Measurements from ENCODE around the gene KREMEN2. TPM values are rescaled to one million over a fixed set of nuclear protein-coding genes. Genes with fewer than 3 reads are reported as not detected.
A peak's percentile ranks its signal among the peaks of the same experiment; 100 is the strongest.

KREMEN2 gene
- total and polyA plus RNA-seq, 2 experiments from 2014 or later = 3.6 to 4.9 TPM

DNA sequence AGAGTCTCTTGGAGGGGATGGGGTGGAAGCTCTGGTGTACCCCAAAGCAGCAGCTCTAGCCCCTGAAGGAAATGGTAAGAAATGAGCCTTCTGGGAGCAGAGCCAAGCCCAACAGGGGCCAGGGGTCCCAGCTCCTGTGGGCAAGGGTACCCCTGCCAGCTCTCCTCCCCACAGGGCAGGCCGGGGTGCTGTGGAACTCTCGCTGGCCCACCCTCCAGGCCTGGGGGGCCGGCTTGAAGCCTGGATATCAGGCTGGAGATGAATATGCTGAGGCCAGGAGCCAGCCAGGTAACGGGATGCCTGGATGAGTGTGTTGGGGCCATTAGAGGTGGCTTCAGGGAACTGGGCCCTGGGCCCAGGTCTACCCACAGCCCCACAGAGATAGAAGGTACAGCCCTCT is 36.5 kb downstream of the KREMEN2 start:
- Histone ChIP-seq H2AFZ (no peak overlapping the region), H3K4me3 (no peak overlapping the region), H3K27me3 (no peaks in the 10 kb centered on the region), H3K4me2 (no peak overlapping the region), H3K36me3 (replicated peaks; ENCODE audit: insufficient read depth, low read depth) (no peaks in the 10 kb centered on the region), H3K79me2 (no peaks in the 10 kb centered on the region), H3K4me1 (ENCODE audit: insufficient read depth) (no peaks in the 10 kb centered on the region), H3K9me2 (replicated peaks; ENCODE audit: insufficient read depth) (no peaks in the 10 kb centered on the region), H4K20me1 (ENCODE audit: insufficient read depth, poor library complexity, severe bottlenecking) (no peaks in the 10 kb centered on the region), H3K9me3 (ENCODE audit: low read depth) (no peaks in the 10 kb centered on the region), H3K27ac (no peak overlapping the region)
- TF ChIP-seq EZH2phosphoT487 (IDR thresholded peaks at IDR 0.05; ENCODE audit: low read depth, severe bottlenecking, unreplicated experiment) = no peak
- TF ChIP-seq, protein P1, sequence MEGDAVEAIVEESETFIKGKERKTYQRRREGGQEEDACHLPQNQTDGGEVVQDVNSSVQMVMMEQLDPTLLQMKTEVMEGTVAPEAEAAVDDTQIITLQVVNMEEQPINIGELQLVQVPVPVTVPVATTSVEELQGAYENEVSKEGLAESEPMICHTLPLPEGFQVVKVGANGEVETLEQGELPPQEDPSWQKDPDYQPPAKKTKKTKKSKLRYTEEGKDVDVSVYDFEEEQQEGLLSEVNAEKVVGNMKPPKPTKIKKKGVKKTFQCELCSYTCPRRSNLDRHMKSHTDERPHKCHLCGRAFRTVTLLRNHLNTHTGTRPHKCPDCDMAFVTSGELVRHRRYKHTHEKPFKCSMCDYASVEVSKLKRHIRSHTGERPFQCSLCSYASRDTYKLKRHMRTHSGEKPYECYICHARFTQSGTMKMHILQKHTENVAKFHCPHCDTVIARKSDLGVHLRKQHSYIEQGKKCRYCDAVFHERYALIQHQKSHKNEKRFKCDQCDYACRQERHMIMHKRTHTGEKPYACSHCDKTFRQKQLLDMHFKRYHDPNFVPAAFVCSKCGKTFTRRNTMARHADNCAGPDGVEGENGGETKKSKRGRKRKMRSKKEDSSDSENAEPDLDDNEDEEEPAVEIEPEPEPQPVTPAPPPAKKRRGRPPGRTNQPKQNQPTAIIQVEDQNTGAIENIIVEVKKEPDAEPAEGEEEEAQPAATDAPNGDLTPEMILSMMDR (IDR thresholded peaks at IDR 0.05; ENCODE audit: poor library complexity) = no peak
- TF ChIP-seq EZH2 (IDR thresholded peaks at IDR 0.05; ENCODE audit: borderline replicate concordance) = no peak
- WGBS (ENCODE audit: low lambda C conversion rate, missing lambda C conversion rate) = 94% methylated on average over 4 of the region's 4 CpGs
- no peak for DNase-seq (ENCODE audit: low spot score)

DNA sequence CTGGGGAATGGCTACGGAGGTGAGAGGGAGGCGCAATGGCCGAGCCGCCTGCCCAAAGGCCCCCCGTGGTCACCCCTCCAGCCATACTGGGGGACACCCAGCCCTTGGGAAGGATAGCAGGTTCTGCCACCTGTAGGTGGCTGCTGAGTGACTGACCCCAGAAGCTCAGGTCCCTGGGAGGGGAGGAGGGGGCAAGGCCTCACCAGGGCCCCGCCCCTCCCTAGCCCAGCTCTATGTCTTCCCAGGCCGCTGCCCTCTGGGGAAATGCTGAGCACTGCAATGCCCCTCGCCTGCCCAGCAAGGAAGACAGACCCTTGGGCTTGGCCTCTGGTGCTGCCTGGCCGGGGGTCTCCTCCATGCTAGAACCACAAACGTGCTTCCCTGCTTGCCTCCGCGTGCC is 37.2 kb downstream of the KREMEN2 start:
- H3K9me2 ChIP-seq (replicated peaks; ENCODE audit: insufficient read depth) = no peaks in the 10 kb centered on the region
- no peak for DNase-seq (ENCODE audit: low spot score)
- H3K4me3 ChIP-seq = no peak overlapping the region
- H3K36me3 ChIP-seq (replicated peaks; ENCODE audit: insufficient read depth, low read depth) = no peaks in the 10 kb centered on the region
- H3K79me2 ChIP-seq = no peaks in the 10 kb centered on the region
- H4K20me1 ChIP-seq (ENCODE audit: insufficient read depth, poor library complexity, severe bottlenecking) = no peaks in the 10 kb centered on the region
- WGBS (ENCODE audit: low lambda C conversion rate, missing lambda C conversion rate) = 83% methylated on average over 11 of the region's 12 CpGs
- TF ChIP-seq EZH2phosphoT487 (IDR thresholded peaks at IDR 0.05; ENCODE audit: low read depth, severe bottlenecking, unreplicated experiment) = no peak
- TF ChIP-seq, protein P1 (IDR thresholded peaks at IDR 0.05; ENCODE audit: poor library complexity) = no peak
- TF ChIP-seq EZH2 (IDR thresholded peaks at IDR 0.05; ENCODE audit: borderline replicate concordance) = no peak
- no peak overlapping the region for H3K4me2 ChIP-seq
- peaks cover 2% of the 10 kb centered on the region for H3K4me1 ChIP-seq (ENCODE audit: insufficient read depth)
- H3K27ac ChIP-seq = no peak overlapping the region
- no peaks in the 10 kb centered on the region for H3K9me3 ChIP-seq (ENCODE audit: low read depth)
- no peaks in the 10 kb centered on the region for H3K27me3 ChIP-seq
- H2AFZ ChIP-seq = no peak overlapping the region

DNA sequence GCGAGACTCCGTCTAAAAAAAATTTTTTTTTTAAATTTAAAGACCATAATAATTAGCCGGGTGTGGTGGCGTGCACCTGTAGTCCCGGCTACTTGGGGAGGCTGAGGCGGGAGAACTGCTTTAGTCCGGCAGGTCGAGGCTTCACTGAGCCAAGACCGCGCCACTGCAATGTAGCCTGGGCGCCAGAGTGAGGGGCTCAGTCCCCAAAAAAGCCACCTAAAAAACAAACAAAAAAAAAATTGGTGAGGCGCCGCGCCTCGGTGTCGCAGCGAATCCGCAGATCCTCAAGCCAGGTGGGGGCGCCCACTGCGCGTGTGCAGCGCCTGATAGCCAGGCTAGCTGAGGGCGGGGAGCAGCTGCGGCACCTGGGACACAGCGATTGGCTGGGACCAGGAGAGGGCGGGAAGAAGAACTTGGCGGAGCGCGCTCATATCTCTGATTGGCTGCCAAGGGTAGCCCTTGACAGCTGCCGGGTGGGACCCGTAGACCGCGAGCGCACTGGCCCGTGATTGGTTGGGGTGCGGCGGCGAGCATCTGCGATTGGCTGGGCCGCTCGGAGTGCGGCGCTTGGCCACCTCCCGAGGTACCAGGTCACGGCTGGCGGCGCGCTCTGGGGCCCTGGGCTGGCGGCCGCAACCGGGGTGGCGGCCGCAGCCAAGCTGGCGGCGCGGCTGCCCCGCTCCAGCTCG is 39.7 kb downstream of the KREMEN2 start:
- peaks cover 25% of the 10 kb centered on the region for H3K4me1 ChIP-seq (ENCODE audit: insufficient read depth)
- no peaks in the 10 kb centered on the region for H4K20me1 ChIP-seq (ENCODE audit: insufficient read depth, poor library complexity, severe bottlenecking)
- no peaks in the 10 kb centered on the region for H3K9me2 ChIP-seq (replicated peaks; ENCODE audit: insufficient read depth)
- H2AFZ ChIP-seq = no peak overlapping the region
- peak overlapping the region; percentile 61 for H3K4me2 ChIP-seq
- no peaks in the 10 kb centered on the region for H3K79me2 ChIP-seq
- no peak overlapping the region for H3K27ac ChIP-seq
- no peaks in the 10 kb centered on the region for H3K36me3 ChIP-seq (replicated peaks; ENCODE audit: insufficient read depth, low read depth)
- WGBS (ENCODE audit: low lambda C conversion rate, missing lambda C conversion rate) = 9% methylated on average over 50 of the region's 58 CpGs
- H3K9me3 ChIP-seq (ENCODE audit: low read depth) = no peaks in the 10 kb centered on the region
- H3K27me3 ChIP-seq = no peaks in the 10 kb centered on the region
- TF ChIP-seq, protein P1 (IDR thresholded peaks at IDR 0.05; ENCODE audit: poor library complexity) = peak; percentile 65
- no peak for TF ChIP-seq EZH2phosphoT487 (IDR thresholded peaks at IDR 0.05; ENCODE audit: low read depth, severe bottlenecking, unreplicated experiment)
- peak; percentile 99 for DNase-seq (ENCODE audit: low spot score)
- no peak overlapping the region for H3K4me3 ChIP-seq
